ENCODE results near the gene SHISAL1. TPM values are rescaled to one million over a fixed set of nuclear protein-coding genes. Genes with fewer than 3 reads are reported as not detected.

SHISAL1 gene
- total RNA-seq, 2 experiments from 2014 or later, result not detected

GRCh38 chr22:44335903-44336803 lies 23.4 kb upstream of the SHISAL1 start:
- ChIA-PET CTCF (no interaction called here), POLR2A (no interaction called here)
- DNase-seq (peak; percentile 49), ATAC-seq (peak; percentile 66)
- TF ChIP-seq, protein P1, sequence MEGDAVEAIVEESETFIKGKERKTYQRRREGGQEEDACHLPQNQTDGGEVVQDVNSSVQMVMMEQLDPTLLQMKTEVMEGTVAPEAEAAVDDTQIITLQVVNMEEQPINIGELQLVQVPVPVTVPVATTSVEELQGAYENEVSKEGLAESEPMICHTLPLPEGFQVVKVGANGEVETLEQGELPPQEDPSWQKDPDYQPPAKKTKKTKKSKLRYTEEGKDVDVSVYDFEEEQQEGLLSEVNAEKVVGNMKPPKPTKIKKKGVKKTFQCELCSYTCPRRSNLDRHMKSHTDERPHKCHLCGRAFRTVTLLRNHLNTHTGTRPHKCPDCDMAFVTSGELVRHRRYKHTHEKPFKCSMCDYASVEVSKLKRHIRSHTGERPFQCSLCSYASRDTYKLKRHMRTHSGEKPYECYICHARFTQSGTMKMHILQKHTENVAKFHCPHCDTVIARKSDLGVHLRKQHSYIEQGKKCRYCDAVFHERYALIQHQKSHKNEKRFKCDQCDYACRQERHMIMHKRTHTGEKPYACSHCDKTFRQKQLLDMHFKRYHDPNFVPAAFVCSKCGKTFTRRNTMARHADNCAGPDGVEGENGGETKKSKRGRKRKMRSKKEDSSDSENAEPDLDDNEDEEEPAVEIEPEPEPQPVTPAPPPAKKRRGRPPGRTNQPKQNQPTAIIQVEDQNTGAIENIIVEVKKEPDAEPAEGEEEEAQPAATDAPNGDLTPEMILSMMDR (IDR thresholded peaks at IDR 0.05), result no peak
- H3K9me3 Mint-ChIP-seq, result no peaks in the 10 kb centered on the region
- no peak overlapping the region for H3K27ac Mint-ChIP-seq
- H3K27me3 Mint-ChIP-seq, result peaks cover 15% of the 10 kb centered on the region
- peaks cover 9% of the 10 kb centered on the region for H3K4me1 Mint-ChIP-seq (ENCODE audit: low read depth)
- no peak overlapping the region for H3K4me3 Mint-ChIP-seq
- intact Hi-C loops (cut with micrococcal nuclease), result no loop called here
- no peaks in the 10 kb centered on the region for H3K36me3 Mint-ChIP-seq (ENCODE audit: low read depth)

DNA sequence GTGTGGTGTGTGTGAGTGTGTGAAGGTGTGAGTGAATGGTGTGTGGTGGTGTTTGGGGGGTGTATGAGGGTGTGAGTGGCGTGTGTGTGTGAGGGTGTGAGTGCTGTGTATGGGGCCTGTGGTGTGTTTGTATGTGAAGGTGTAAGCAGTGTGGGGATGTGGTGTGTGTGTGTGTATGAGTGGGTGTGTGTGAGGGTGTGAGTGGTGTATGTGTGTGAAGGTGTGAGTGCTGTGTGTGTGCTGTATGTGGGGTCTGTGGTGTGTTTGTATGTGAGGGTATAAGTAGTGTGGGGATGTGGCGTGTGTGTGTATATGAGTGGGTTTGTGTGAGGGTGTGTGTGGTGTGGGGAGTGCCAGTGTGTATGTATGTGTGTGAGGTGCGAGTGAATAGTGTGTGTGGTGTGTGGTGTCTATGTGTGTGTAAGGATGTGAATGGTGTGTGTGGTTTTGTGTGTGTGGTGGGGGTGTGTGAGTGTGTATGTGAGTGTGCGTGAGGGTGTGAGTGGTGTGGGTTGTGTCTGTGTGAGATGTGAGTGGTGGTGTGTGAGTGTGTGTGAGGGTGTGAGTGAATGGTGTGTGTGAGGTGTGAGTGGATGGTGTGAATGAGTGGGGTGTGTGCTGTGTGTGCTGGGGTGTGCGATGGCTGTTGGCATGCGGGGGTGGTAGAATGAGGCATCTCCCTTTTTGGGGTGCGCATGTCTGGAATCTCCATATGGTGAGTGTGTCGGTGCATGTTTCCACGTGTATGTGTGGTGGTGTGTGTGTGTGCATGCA lies 22.5 kb upstream of the SHISAL1 start:
- peaks cover 17% of the 10 kb centered on the region for H3K27me3 Mint-ChIP-seq
- TF ChIP-seq, protein P1 (IDR thresholded peaks at IDR 0.05), result no peak
- ChIA-PET CTCF (no interaction called here), POLR2A (no interaction called here)
- intact Hi-C loops (cut with micrococcal nuclease), result no loop called here
- peaks cover 9% of the 10 kb centered on the region for H3K4me1 Mint-ChIP-seq (ENCODE audit: low read depth)
- no peaks in the 10 kb centered on the region for H3K36me3 Mint-ChIP-seq (ENCODE audit: low read depth)
- no peak for ATAC-seq
- no peak overlapping the region for H3K27ac Mint-ChIP-seq
- no peak for DNase-seq
- no peak overlapping the region for H3K4me3 Mint-ChIP-seq
- H3K9me3 Mint-ChIP-seq, result no peaks in the 10 kb centered on the region

GRCh38 chr22:44333847-44334635 lies 21.3 kb upstream of the SHISAL1 start:
- no peaks in the 10 kb centered on the region for H3K9me3 Mint-ChIP-seq
- ATAC-seq, result no peak
- TF ChIP-seq, protein P1 (IDR thresholded peaks at IDR 0.05), result no peak
- peaks cover 17% of the 10 kb centered on the region for H3K4me1 Mint-ChIP-seq (ENCODE audit: low read depth)
- no peak overlapping the region for H3K27ac Mint-ChIP-seq
- POLR2A ChIA-PET, result no interaction called here
- no peaks in the 10 kb centered on the region for H3K36me3 Mint-ChIP-seq (ENCODE audit: low read depth)
- H3K4me3 Mint-ChIP-seq, result no peak overlapping the region
- H3K27me3 Mint-ChIP-seq, result peaks cover 29% of the 10 kb centered on the region
- DNase-seq, result no peak
- CTCF ChIA-PET, result no interaction called here
- intact Hi-C loops (cut with micrococcal nuclease), result no loop called here

GRCh38 chr22:44332946-44333345 lies 20.2 kb upstream of the SHISAL1 start:
- intact Hi-C loops (cut with micrococcal nuclease), result no loop called here
- Mint-ChIP-seq H3K27ac (no peak overlapping the region), H3K27me3 (peaks cover 33% of the 10 kb centered on the region), H3K9me3 (no peaks in the 10 kb centered on the region), H3K4me3 (no peak overlapping the region), H3K36me3 (ENCODE audit: low read depth) (no peaks in the 10 kb centered on the region), H3K4me1 (ENCODE audit: low read depth) (peaks cover 18% of the 10 kb centered on the region)
- CTCF ChIA-PET, result no interaction called here
- TF ChIP-seq, protein P1 (IDR thresholded peaks at IDR 0.05), result no peak
- POLR2A ChIA-PET, result no interaction called here
- DNase-seq (no peak), ATAC-seq (no peak)

All from activated CD8-positive, alpha-beta T cell treated with anti-CD3 and anti-CD28 coated beads for 36 hours (primary cell).